Vagina (tissue), 2 donors: ENCODE measurements around the gene WDR11. TPM values are rescaled to one million over a fixed set of nuclear protein-coding genes. Genes with fewer than 3 reads are reported as not detected.

ENCODE experiments used
- DNase-seq, 2 donors: peaks; one replicate each; pipeline ENCODE4 v3.0.0-alpha.2; 2017; ENCODE audit errors: extremely low spot score in 2 of 2
- H3K27ac ChIP-seq: fragments of 200-600 bp; sonication (generic); one replicate; pipeline ENCODE4 v1.5.1; 2019
- H3K27me3 ChIP-seq: fragments of 200-600 bp; sonication (generic); one replicate; pipeline ENCODE4 v1.5.1; 2019
- H3K36me3 ChIP-seq, 2 donors: fragments of 200-600 bp; sonication (generic); one replicate each; pipeline ENCODE4 v1.5.1; 2017 to 2019
- H3K4me1 ChIP-seq: fragments of 200-600 bp; sonication (generic); one replicate; pipeline ENCODE4 v1.5.1; 2019
- H3K4me3 ChIP-seq, 2 donors: fragments of 200-600 bp; sonication (generic); 1 replicate in 1 of 2; 2 replicates in 1 of 2; pipeline ENCODE4 v1.5.1; 2016 to 2019
- H3K9me3 ChIP-seq: fragments of 200-600 bp; sonication (generic); one replicate; pipeline ENCODE4 v1.5.1; 2019
- POLR2A ChIP-seq, 2 donors: fragments of 450-650 bp; IDR thresholded peaks; one replicate each; pipeline ENCODE4 v1.6.1; 2017; ENCODE audit warnings: antibody characterized with exemption in 2 of 2, mild to moderate bottlenecking in 2 of 2, moderate library complexity in 2 of 2
- POLR2AphosphoS5 ChIP-seq, 2 donors: sonication (generic); formaldehyde crosslinking; IDR thresholded peaks; one replicate each; pipeline ENCODE4 v1.9.0; 2017; ENCODE audit warnings: antibody characterized with exemption in 2 of 2, mild to moderate bottlenecking in 2 of 2, low read depth in 1 of 2; ENCODE audit not compliant: insufficient read depth in 1 of 2
- intact Hi-C: fragments of 100-400 bp; cut with DNase I; formaldehyde crosslinking; loops from one replicate; pipeline ENCODE4 v1.15.1; 2023
- total RNA-seq: library from RNA; depleted of rRNA; stranded (reverse); fragments of >200 nt; gene quantifications from one replicate; pipeline ENCODE4 v1.2.3, GENCODE V29; 2016
- TF ChIP-seq, protein P1 (sequence below), 3 experiments: fragments of 450-650 bp in 2 of 3; fragments of 200-600 bp in 1 of 3; sonication (generic) in 1 of 3; IDR thresholded peaks; one replicate each; pipeline ENCODE4 v1.5.1; 2017 to 2019; ENCODE audit warnings: antibody characterized with exemption in 3 of 3, mild to moderate bottlenecking in 2 of 3, moderate library complexity in 2 of 3

The WDR11 gene
- total RNA-seq, 1 donor from 2014 or later: 60.6 TPM

DNA sequence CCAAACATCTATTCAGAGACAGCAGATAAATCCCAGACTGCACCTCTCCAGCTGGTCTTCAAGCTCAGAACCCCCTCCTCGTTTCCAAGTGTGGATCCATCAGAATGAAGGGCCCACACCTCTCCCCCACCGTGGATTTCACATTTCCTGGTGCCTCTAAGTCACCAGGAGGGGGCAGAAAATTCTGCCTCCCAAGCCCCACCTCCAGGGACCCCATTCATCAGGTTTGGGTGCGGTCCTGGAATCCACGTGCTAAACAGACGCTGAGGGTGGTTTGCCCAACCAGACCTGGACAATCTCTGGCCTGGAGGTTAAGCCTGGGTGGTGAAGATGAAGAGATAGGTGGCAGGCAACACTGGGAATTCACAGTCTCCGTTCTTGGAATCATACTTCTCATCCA is 92.4 kb downstream of the WDR11 start:
- H3K27me3 ChIP-seq: no peaks in the 10 kb centered on the region
- TF ChIP-seq, protein P1, sequence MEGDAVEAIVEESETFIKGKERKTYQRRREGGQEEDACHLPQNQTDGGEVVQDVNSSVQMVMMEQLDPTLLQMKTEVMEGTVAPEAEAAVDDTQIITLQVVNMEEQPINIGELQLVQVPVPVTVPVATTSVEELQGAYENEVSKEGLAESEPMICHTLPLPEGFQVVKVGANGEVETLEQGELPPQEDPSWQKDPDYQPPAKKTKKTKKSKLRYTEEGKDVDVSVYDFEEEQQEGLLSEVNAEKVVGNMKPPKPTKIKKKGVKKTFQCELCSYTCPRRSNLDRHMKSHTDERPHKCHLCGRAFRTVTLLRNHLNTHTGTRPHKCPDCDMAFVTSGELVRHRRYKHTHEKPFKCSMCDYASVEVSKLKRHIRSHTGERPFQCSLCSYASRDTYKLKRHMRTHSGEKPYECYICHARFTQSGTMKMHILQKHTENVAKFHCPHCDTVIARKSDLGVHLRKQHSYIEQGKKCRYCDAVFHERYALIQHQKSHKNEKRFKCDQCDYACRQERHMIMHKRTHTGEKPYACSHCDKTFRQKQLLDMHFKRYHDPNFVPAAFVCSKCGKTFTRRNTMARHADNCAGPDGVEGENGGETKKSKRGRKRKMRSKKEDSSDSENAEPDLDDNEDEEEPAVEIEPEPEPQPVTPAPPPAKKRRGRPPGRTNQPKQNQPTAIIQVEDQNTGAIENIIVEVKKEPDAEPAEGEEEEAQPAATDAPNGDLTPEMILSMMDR (IDR thresholded peaks at IDR 0.05): no peak
- no peak for TF ChIP-seq POLR2AphosphoS5 (IDR thresholded peaks at IDR 0.05; ENCODE audit: insufficient read depth in 1 of 2, low read depth in 1 of 2)
- TF ChIP-seq POLR2A (IDR thresholded peaks at IDR 0.05): no peak
- no peak overlapping the region for H3K27ac ChIP-seq
- intact Hi-C loops: loop anchor here (5.0 to 10.0 kb wide), 2 partner anchors 789 to 951 kb away; no protein-coding TSS in a partner anchor
- no peaks in the 10 kb centered on the region for H3K4me1 ChIP-seq
- no peaks in the 10 kb centered on the region for H3K36me3 ChIP-seq
- no peak overlapping the region for H3K4me3 ChIP-seq
- DNase-seq: peak in 1 of 2 donors; percentile 76
- no peaks in the 10 kb centered on the region for H3K9me3 ChIP-seq

DNA sequence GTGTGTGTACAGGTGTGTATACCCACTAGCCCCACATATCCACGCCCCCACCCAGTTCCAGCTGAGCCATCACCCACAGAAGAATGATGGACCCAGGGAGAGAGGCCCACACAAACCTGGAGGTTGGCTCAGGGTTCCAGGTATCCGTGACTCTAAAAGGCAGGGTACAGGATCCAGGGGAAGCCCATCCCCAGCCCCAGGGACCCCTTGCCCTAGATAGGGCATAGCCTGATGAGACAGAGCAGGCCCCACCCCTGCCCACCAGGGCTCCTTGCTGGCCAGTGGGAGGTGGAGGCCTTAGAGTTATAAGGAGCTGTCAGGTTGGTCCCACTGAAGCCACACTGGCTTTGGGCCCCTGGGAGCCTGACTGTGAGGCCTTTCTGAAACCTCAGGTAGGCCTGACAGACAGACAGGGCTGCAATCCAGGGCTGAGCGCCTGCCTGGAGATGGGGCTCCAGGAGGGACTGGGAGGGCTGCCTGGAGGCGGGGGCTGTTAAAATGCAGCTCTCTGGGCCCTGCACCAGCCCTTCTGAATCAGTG is 93.5 kb downstream of the WDR11 start:
- Histone ChIP-seq H3K9me3 (no peaks in the 10 kb centered on the region), H3K27ac (no peak overlapping the region), H3K36me3 (no peaks in the 10 kb centered on the region), H3K4me1 (no peaks in the 10 kb centered on the region), H3K27me3 (no peaks in the 10 kb centered on the region), H3K4me3 (no peak overlapping the region)
- DNase-seq: no peak
- intact Hi-C loops: loop anchor here (5.0 to 10.0 kb wide), 3 partner anchors 668 to 950 kb away; no protein-coding TSS in a partner anchor
- no peak for TF ChIP-seq POLR2A (IDR thresholded peaks at IDR 0.05)
- TF ChIP-seq, protein P1 (IDR thresholded peaks at IDR 0.05): no peak
- TF ChIP-seq POLR2AphosphoS5 (IDR thresholded peaks at IDR 0.05; ENCODE audit: insufficient read depth in 1 of 2, low read depth in 1 of 2): no peak

DNA sequence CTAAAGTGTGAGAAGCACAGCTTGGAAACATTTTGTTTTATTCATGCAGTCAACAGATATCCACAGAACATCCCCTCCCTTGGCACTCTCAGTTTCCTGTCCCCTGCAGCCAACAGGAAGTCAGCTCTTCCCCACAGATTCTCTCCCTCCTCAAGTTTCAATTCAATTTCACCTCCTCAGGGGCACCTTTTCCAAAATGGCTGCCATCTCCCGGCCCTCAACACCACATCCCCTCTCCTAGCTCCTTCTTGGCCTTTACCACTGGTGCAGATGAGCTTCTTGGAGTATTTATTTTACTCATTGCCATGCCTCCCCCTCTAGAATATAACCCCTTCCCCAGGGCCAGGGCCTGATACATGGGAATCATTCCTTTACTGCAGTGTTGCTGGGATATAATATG is 94.0 kb downstream of the WDR11 start:
- TF ChIP-seq POLR2AphosphoS5 (IDR thresholded peaks at IDR 0.05; ENCODE audit: insufficient read depth in 1 of 2, low read depth in 1 of 2): no peak
- no peak for TF ChIP-seq POLR2A (IDR thresholded peaks at IDR 0.05)
- TF ChIP-seq, protein P1 (IDR thresholded peaks at IDR 0.05): no peak
- H3K36me3 ChIP-seq: no peaks in the 10 kb centered on the region
- DNase-seq: peak in 1 of 2 donors; percentile 77
- no peak overlapping the region for H3K4me3 ChIP-seq
- H3K27ac ChIP-seq: no peak overlapping the region
- no peaks in the 10 kb centered on the region for H3K27me3 ChIP-seq
- H3K4me1 ChIP-seq: no peaks in the 10 kb centered on the region
- no peaks in the 10 kb centered on the region for H3K9me3 ChIP-seq
- intact Hi-C loops: loop anchor here (5.0 to 10.0 kb wide), 2 partner anchors 667 to 950 kb away; no protein-coding TSS in a partner anchor

DNA sequence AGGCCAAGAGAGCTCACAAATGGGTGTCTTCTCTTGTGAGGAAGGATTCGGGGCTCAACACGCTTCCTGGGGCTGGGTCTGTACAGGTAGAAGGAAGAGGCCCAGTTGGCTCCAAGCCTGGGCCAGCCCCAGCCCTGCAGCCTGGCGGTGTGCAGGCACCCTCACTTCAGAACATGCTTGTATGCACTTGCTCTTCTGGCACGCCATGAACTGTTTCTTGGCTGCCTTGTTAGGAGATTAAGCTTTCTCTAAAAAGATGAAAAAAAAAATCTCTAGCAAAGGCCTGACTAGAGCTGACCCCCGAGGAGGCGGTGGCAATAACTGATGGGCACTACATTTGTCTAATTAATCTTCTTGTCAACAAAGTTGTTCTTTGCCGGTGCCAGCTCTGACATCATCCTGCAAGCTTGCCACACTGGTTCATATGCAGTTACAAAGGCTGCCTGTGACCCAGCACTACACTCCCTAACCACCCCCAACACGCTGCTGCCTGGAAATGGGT is 94.7 kb downstream of the WDR11 start:
- no peak overlapping the region for H3K27ac ChIP-seq
- no peaks in the 10 kb centered on the region for H3K27me3 ChIP-seq
- H3K9me3 ChIP-seq: no peaks in the 10 kb centered on the region
- no peaks in the 10 kb centered on the region for H3K36me3 ChIP-seq
- H3K4me1 ChIP-seq: no peaks in the 10 kb centered on the region
- DNase-seq: peak in 1 of 2 donors; percentile 90
- TF ChIP-seq POLR2A (IDR thresholded peaks at IDR 0.05): no peak
- peak in 1 of 2 donors; percentile 39 for TF ChIP-seq POLR2AphosphoS5 (IDR thresholded peaks at IDR 0.05; ENCODE audit: insufficient read depth in 1 of 2, low read depth in 1 of 2)
- intact Hi-C loops: loop anchor here (5.0 to 10.0 kb wide), 2 partner anchors 666 to 949 kb away; no protein-coding TSS in a partner anchor
- H3K4me3 ChIP-seq: no peak overlapping the region

- TF ChIP-seq POLR2AphosphoS5 (IDR thresholded peaks at IDR 0.05; ENCODE audit: insufficient read depth in 1 of 2, low read depth in 1 of 2): no peak
- TF ChIP-seq, protein P1 (IDR thresholded peaks at IDR 0.05): no peak
- TF ChIP-seq POLR2A (IDR thresholded peaks at IDR 0.05): no peak
- H3K4me1 ChIP-seq: no peaks in the 10 kb centered on the region
- H3K36me3 ChIP-seq: no peaks in the 10 kb centered on the region
- H3K4me3 ChIP-seq: no peak overlapping the region
- H3K9me3 ChIP-seq: no peaks in the 10 kb centered on the region
- no peak overlapping the region for H3K27ac ChIP-seq
- peak in 1 of 2 donors; percentile 82 for DNase-seq
- intact Hi-C loops: loop anchor here (5.0 to 10.0 kb wide), 2 partner anchors 666 to 948 kb away; no protein-coding TSS in a partner anchor
- H3K27me3 ChIP-seq: no peaks in the 10 kb centered on the region
These were observed 95.3 kb downstream of the WDR11 start for GRCh38 chr10:120946497-120946896.
